GM12891 (cell line): ENCODE data around the gene LRRC3B.

ENCODE experiments used
- PAX5 ChIP-seq: IDR thresholded peaks from 2 replicates; pipeline ENCODE4 v1.6.1; 2011; ENCODE audit warnings: low read length, moderate library complexity, mild to moderate bottlenecking; ENCODE audit not compliant: insufficient read depth, severe bottlenecking
- POLR2A ChIP-seq: IDR thresholded peaks from 2 replicates; pipeline ENCODE4 v1.6.1; 2011; ENCODE audit warnings: low read depth, low read length, control low read depth
- POLR2AphosphoS5 ChIP-seq: IDR thresholded peaks from 2 replicates; pipeline ENCODE4 v1.6.1; 2011; ENCODE audit warnings: low read depth, low read length, control low read depth
- SPI1 ChIP-seq: IDR thresholded peaks from 2 replicates; pipeline ENCODE4 v1.6.1; 2011; ENCODE audit warnings: low read depth, low read length, control low read depth
- TAF1 ChIP-seq: IDR thresholded peaks from 2 replicates; pipeline ENCODE4 v1.6.1; 2011; ENCODE audit warnings: low read depth, low read length, control low read depth

- TF ChIP-seq TAF1 (no peak), SPI1 (no peak), POLR2A (no peak), POLR2AphosphoS5 (no peak), PAX5 (no peak)
Measured at GRCh38 chr3:26708501-26708900, 85.9 kb downstream of the LRRC3B start.
